Measurements from ENCODE around the gene VCL.

The VCL gene

GRCh38 chr10:74079028-74079935, 81.4 kb downstream of the VCL start:
- no peak for DNase-seq

DNA sequence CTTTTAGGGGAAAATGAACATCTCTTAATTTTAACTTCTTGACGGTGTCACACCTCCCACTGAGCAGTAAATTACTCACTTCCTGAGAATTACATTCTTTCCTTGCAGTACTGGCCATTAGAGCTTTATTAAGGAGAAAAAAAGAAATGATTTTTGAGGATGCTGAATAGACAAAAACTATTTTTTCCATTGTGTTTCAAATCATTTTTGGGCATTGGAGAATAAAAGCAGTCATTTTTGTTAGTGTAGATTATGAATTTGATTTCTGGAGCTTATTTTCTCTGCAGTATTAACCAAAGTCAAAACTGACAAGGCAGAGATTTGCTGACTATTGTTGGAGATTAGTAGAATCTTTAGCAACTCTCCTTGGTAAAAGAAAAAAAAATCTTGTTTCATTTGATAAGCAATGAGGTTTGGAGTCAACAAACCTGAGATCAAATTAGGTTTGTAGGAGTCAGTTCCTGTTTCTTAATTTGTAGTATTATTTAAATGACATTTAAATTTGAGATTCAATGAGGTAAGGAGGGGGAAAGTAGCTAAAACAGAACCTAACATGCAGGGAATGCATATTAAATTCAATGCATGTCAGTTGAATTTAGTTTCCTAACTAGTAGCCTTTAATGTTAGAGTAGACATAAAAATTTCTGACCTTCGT, 82.1 kb downstream of the VCL start:
- no peak for DNase-seq

DNA sequence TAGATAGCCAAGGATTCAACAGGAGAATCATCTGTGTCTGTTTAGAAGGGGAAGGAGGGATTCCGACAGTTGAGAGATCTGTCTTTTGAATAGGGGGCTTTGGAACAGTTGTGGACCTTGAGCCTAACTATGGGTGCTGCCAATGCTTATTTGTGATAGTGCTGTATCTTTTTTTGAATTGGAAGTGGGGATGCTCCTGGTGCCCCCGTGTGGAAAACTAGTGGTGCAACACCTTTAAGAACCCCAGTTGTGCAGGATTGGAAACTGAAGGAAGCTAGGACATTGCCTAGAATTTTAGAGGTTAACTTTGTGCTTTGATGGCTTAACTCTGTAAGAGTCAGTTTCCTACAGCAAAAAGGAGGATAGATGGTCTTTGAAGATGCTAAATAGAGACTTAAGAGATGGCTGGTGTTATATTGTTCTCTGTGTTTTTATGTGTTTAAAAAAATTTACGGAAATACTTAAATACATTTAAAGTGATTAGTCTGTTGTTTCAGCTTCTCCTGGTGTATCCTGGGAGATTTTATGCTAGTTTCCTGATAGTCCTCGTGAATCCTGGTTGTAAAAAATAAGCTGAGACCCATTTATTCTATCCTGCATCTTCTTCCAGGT, 83.4 kb downstream of the VCL start:
- DNase-seq = peak; percentile 8 to 23

DNA sequence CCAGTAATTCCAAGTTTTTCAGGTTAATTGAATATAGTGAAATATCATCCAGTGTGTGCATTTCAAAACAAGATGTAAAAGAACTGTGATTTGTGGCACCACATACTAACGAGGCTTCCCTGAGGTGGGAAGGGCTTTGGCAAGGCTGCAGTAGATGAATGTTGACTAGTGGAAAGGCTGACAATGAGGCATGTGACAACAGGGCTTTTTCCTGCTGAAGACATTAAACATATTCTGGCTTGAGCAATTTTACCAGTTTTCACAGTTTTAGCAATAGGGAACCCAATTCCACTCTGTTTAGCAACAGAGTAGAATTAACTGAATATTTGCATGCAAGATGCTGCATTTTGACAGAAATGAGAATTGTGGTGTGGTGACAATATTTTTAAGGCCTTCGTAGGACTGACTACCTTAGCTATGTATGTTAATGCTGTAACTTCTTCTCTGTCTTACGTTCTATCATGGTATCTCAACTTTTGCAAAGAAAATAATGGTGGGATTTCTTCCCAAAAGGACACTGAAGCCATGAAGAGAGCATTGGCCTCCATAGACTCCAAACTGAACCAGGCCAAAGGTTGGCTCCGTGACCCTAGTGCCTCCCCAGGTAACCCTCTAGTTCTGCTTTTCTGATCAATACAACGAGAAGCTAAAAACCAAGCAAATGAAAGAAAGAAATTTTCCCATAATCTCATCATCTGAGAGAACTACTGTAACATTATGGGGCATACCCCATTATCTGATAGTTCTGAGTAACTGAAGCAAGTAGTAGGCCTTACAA, 84.2 kb downstream of the VCL start:
- no peak for DNase-seq

DNA sequence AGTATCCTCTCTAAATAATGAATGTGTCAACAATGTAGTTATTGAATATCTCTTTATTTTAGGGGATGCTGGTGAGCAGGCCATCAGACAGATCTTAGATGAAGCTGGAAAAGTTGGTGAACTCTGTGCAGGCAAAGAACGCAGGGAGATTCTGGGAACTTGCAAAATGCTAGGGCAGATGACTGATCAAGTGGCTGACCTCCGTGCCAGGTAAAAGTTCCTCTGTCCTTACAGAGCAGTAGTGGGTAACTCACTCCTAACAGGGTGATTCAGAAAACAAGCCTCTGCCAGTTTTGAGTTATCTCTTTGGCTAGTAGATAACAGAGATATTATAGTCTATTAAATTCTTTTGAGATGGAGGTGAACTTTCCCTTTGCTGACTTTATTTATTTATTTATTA, 85.4 kb downstream of the VCL start:
- no peak for DNase-seq

DNA sequence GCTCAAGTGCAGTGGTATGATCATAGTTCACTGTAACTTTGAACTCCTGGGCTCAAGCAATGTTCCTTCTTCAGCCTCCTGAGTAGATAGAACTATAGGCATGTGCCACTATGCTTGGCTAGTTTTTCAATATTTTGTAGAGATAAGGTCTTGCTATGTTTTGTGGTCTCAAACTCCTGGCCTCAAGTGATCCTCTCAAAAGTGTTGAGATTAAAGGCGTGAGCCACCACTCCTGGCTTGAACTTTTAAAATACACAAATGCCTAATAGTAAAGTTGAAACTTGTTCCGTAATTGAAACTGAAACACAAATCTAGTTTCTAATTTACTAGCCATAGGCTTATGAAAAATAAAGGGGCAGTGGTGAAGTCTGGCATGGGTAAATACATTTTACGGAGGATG, 87.0 kb downstream of the VCL start:
- DNase-seq = no peak

- DNase-seq = no peak
Observed at GRCh38 chr10:74086317-74086716, 88.4 kb downstream of the VCL start.

DNA sequence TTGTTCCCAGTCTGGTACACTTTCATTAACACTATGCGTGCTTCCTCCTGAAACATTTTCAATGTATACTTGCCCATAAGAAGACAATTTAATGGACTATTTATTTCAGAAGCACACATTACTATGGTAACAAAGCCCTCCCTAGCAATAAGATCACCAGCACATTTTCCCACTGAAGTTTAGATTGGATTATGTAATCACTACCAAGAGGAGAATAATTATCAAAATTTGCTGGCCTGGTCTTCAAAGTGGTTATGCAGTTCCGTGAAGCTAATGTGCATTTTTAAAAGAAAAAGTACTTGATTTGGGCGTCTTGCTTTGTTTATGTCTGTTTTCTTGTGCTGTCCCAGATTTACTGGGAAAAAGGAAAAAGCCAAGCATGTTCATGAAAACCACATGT, 90.8 kb downstream of the VCL start:
- no peak for DNase-seq

- DNase-seq = no peak
Observed at GRCh38 chr10:74092372-74092771, 94.5 kb downstream of the VCL start.

GRCh38 chr10:74093530-74094164, 95.7 kb downstream of the VCL start:
- no peak for DNase-seq

DNA sequence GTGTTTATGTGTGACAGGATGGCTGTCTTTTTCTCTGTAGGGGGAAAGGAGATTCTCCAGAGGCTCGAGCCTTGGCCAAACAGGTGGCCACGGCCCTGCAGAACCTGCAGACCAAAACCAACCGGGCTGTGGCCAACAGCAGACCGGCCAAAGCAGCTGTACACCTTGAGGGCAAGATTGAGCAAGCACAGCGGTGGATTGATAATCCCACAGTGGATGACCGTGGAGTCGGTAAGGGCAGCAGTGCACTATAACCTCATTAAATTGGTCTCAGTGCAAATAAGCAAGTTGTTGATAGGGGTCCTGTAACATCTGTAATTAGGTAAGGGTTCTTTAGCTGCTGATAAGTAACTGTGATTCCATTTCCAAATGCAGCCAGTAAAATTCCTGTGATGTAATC, 96.3 kb downstream of the VCL start:
- no peak for DNase-seq

DNA sequence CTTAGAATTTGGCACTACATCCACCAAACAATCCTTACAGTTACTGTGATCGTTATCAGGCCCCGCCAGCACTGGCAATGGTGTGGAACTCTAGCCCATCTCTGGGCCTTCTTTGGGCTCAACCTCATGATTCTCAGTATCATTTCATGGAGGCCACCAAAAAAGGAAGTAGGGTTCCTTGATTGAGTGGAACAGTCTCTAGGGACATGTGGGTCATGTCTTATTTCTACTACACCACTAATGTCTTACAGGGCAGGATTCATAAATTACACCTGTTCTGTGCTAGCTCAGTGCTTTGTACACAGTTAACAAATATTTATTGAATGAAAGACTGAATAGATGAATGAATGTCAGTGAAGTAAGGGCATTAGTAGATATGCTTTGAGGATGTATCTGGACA, 98.9 kb downstream of the VCL start:
- DNase-seq = no peak

GRCh38 chr10:74097776-74098175, 99.9 kb downstream of the VCL start:
- DNase-seq = no peak

DNA sequence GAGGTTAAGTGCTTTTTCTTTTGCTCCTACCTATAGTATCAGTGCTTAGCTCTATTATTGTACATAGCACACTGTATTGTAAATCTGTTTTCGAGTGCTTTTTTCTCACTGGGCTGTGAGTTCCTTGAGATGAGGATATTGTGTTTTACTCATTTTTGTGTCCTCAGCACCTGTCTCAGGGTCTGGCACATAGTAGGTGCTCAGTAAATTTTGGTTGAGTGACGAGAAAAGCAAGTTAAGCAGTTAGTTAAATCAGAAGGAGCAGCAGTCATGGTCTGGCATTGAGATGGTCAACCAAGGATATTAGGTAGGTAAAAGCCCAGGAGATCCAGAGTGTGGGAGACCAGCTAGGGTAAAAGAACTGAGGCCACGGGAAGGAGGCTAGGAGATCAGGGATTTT, 101.5 kb downstream of the VCL start:
- DNase-seq = no peak

- DNase-seq = no peak
Observed at GRCh38 chr10:74099836-74100235, 101.9 kb downstream of the VCL start.

DNA sequence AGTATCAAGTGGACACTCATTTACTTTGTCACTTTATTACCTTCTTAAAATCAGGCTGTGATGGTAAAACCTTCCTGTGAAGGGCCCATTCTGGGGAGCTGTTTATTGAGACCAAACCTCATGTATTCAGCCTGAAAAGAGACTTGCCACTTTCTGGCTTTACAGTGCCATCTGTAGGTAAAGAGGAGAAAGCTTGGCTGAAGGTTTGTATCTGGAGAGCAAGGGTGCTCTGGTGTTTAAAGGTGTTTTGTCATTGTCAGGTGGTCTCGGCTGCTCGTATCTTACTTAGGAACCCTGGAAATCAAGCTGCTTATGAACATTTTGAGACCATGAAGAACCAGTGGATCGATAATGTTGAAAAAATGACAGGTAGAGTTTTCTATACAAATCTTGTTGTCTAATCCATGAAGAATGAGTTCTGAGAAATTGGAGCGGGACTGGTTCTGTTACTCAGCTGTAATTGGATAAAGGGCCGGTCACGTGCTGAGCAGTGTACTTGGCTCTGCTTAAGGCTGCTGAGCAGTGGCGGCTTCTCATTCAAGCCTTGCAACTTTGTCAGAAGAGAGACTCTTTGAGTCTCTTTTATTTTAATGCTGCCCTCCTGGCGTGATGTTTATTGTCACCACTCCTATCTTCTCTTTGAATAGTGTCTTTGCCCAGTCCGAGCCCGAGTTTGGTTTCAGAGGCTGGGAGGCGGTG, 105.8 kb downstream of the VCL start:
- no peak for DNase-seq

GRCh38 chr10:74104480-74104879, 106.6 kb downstream of the VCL start:
- no peak for DNase-seq

- no peak for DNase-seq
Observed at GRCh38 chr10:74104996-74105395, 107.1 kb downstream of the VCL start.

GRCh38 chr10:74107391-74107790, 109.5 kb downstream of the VCL start:
- DNase-seq = no peak

- DNase-seq = no peak
Observed at GRCh38 chr10:74109452-74109851, 111.5 kb downstream of the VCL start.

DNA sequence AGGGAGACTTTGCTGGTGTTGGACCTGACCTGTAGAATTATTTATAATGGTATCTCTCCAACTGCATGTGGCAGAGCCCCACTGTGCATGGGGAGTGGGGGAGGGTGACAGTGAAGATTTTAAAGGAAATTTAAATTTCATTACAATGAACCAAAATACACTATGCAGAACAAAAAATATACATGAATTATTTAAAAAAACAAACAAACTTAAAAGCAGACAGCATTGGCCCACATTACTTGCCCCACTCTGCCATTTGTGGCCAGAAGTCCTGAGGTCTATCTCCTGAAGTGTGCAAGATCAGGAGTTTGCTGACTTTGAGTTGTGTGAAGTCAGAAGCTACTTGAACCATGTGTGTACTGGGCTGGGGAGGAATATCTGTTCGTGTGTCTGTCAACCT, 112.2 kb downstream of the VCL start:
- no peak for DNase-seq

DNA sequence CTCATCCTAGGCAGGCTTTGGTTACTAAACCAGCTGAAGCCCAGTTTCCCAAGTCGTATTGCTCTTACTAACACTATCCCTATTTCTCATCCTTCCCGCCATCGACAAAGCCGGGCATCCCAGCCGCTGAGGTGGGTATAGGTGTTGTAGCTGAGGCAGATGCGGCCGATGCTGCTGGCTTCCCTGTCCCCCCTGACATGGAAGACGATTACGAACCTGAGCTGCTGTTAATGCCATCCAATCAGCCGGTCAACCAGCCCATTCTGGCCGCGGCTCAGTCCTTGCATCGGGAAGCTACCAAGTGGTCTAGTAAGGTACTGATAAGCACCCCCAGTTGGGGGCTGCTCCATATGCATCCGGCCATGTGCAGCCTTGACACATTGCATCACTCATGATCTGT, 113.9 kb downstream of the VCL start:
- no peak for DNase-seq

Measured in stimulated activated CD4-positive, alpha-beta T cell treated with anti-CD3 and anti-CD28 coated beads, Interleukin-4, amount 100 ng/mL, for 4 hours (primary cell).